Activated gamma-delta T cell treated with Interleukin-2 at 50 U/mL for 16 hours (primary cell): ENCODE measurements around the gene R3HCC1L.
"Not testable (repeated sequence)": the region's sequence is repeated elsewhere in the genome, so short reads cannot be mapped to it uniquely, and the experiment has no call there.

Source experiments
- DNase-seq: peaks from one replicate; pipeline ENCODE4 v3.0.0-alpha.2; 2020

Gene R3HCC1L

DNA sequence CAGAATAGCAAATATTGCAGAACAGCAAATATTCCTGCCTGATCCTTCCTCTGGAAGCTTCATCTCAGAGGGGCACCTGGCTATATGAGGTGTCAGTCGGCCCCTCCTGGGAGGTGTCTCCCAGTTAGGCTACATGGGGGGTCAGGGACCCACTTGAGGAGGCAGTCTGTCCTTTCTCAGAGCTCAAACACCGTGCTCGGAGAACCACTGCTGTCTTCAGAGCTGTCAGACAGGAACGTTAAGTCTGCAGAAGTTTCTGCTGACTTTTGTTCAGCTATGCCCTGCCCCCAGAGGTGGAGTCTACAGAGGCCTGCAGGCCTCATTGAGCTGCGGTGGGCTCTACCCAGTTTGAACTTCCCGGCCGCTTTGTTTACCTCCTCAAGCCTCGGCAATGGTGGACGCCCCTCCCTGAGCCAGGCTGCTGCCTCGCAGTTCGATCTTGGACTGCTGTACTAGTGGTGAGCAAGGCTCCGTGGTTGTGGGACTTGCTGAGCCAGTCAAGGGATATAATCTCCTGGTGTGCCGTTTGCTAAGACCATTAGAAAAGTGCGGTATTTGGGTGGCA lies 48.0 kb downstream of the R3HCC1L start:
- not testable (repeated sequence) for DNase-seq

DNA sequence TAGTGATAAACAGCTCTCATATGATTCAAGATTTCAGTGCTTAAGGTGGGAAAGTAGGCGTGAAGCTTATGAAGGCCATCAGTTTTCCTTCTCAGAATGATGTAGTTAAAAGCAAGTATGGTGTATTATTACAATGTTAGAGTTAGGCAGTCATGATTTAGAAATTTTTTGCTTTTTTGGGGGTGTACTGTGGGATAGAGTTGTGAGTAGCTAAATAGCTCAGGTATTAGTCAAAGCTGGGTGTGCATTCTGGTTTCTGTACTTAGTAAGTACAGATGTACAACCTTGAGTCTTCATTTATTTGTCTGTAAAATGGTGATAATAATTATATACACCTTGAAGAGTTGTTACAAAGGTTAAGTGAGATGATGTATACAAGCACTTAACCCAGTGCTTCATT lies 52.2 kb downstream of the R3HCC1L start:
- DNase-seq, result no peak

DNA sequence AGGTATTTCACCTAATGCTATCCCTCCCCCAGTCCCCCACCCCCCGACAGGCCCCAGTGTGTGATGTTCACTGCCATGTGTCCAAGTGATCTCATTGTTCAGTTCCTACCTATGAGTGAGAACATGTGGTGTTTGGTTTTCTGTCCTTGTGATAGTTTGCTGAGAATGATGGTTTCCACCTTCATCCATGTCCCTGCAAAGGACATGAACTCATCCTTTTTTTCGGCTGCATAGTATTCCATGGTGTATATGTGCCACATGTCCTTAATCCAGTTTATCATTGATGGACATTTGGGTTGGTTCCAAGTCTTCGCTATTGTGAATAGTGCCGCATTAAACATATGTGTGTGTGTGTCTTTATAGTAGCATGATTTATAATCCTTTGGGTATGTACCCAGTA lies 56.3 kb downstream of the R3HCC1L start:
- DNase-seq, result not testable (repeated sequence)

DNA sequence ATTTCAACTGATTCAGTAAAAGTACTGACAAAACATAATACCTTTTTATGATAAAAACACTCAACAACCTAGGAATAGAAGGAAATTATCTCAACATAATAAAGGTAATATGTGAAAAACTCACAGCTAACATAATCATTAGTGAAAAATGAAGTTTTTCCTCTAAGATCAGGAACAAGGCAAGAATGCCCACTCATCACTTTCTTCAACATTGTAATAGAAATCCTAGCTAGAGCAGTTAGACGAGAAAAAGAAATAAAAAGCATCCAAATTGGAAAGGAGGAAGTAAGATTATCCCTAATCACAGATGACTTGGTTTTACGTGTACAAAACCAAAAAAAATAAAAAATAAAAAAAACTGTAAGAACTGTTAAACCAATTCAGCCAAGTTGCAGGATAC lies 58.6 kb downstream of the R3HCC1L start:
- DNase-seq, result no peak

DNA sequence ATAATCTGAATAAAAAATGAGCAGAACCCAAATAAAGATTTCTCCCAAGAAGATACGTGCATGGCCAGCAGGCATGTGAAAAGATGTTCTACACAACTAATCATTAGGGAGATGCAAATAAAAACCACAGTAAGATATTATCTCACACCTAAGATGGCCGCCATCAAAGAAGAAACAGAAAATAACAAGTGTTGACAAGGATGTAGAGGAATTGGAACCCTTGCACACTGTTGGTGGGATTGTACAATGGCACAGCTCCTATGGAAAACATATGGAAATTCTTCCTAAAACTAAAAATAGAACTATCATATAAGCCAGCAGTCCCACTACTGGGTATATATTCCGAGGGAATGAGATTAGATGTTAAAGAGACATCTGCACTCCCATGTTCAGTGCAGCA lies 60.2 kb downstream of the R3HCC1L start:
- DNase-seq, result no peak

DNA sequence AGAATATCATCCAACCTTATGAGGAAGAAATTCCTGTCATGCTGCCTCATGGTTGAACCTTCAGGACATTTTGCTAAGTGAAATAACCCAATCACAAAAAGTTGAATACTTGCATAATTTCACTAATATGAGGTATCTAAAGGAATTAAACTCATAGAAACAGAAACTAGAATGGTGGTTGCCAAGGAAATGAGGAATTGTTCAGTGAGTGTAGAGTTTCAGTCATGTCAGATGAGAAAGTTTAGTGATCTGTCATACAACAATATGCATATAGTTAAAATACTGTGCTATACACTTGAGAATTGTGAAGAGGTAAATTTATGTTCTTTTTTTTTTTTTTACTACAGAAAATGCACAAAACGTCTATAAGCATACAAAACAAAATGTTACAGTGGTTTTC lies 60.7 kb downstream of the R3HCC1L start:
- DNase-seq, result no peak

DNA sequence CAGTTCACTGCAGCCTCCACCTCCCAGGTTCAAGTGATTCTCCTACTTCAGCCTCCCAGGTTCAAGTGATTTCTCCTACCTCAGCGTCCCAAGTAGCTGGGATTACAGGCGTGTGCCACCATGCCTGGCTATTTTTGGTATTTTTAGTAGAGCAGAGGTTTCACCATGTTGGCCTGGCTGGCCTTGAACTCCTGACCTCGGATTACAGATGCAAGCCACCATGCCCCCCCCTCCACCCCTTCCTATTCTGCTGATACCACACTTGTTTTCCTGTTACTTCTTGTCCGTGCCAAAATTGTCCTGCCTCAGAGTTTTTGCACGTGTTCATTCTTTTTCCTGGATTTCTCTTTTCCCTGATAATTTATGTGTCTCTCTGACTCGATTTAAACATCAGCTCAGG lies 62.5 kb downstream of the R3HCC1L start:
- DNase-seq, result no peak

DNA sequence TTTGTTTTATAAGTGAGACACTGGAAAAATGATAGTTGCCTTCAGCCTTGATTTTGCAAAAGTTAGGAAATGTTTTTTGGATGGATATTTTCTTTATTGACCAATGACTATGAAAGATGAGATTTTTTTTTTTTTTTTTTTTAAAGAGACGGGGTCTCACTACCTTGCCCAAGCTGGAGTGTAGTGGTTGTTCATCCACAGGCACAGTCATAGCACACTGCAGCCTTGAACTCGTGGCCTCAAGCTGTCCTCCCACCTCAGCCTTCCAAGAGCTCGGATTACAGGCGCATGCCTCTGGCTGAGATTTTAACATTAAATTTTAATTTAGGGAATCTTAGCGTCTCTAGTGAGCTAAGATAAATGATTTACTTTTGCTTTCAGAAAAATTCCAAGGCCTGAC lies 67.3 kb downstream of the R3HCC1L start:
- no peak for DNase-seq

DNA sequence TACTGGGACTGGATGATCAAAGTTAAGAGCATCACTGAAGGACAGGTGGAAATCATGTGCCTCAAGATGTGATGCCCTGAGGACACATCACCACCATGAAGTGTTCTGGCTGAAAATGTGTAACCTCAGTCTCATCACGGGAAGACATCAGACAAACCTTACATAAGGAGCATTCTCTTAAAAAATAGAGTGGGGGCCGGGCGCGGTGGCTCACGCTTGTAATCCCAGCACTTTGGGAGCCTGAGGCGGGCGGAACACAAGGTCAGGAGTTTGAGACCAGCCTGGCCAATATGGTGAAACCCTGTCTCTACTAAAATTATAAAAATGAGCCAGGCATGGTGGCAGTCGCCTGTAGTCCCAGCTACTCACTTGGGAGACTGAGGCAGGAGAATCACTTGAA lies 67.9 kb downstream of the R3HCC1L start:
- DNase-seq, result no peak

DNA sequence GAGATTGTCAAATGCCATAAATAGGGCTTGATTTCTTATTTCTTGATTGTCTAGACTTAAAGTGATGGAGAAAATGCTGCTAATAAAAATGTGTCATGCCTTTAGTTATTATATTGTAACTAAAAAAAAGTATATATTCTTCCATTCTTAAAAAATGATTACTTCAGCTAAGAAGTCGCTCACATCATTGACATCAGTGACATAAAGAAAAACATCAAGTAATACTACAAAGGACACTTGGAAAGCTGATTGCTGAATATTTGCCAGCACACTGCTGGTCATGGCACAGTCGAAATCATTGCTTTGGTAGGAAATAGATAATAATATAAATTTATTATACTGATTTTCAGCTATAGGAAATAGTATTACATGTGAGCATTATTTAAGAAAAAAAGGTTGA lies 70.9 kb downstream of the R3HCC1L start:
- DNase-seq, result no peak

DNA sequence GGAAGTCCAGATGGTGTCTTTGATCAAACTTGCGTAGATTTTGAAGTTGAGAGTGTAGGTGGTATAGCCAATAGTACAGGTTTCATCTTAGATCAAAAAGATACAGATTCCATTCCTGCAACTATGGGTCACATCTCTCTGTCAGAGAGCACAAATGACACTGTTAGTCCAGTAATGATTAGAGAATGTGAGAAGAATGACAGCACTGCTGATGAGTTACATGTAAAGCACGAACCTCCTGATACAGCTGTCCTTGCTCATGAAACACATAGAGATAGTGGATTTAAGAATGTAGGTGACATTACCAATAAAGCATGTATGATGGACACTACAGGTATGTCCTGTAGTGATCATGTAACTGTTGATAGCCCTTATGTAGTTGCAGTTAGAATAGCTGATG lies 74.5 kb downstream of the R3HCC1L start:
- DNase-seq, result no peak

DNA sequence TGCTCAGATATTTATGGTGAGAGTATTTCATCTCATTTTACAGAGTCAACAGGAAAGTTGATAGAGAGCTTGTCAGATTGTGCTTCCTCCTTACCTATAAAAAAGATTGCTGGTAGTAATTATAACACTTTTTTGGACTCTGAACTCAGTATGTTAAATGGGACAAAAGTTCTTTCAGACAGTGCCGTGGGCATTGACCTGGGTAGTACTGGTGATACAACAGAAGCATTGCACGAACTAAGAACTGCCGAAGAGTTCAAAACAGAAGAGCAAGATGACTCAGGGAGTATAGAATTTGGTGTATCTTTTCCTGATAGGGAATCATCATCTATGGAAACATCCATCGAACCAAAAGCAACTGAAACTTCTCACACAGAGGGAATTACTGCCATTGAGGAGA lies 75.0 kb downstream of the R3HCC1L start:
- DNase-seq, result no peak

DNA sequence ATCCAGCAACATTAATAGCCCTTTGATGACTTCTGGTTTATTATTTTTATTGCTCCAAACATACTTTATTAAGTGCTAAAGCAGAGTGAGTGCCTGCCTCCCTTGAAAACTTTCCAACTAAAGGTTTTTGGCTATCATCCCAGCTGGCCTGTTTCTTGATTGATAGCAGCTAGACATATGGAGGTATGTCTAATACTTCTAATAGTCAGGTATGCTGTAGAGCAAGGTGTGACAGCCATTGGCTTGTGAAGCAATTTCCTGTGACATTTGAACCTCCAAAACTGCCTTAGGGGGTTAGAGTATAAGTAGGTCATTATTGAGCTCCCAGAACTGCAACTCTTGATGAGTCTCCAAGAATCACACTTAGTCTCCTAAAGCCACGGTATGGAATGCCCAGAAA lies 77.7 kb downstream of the R3HCC1L start:
- no peak for DNase-seq

DNA sequence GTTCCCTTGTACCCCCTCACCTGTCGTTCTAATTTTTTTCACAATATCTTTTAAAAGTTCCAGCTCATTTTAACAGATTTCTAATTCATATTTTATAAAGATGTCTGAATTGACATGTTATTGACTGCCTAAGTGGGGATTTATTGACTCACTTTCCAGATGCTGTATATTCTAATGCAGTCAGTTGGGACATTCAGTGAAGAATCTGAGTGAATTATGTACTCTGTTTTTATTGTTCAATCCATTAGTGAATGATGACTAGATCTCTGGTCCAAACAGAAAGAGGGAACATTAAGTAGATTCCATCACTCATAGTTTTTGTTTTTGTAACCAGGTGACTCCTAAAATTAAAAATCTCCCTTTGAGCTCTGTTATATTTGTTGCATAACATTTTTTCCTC lies 79.3 kb downstream of the R3HCC1L start:
- DNase-seq, result no peak

DNA sequence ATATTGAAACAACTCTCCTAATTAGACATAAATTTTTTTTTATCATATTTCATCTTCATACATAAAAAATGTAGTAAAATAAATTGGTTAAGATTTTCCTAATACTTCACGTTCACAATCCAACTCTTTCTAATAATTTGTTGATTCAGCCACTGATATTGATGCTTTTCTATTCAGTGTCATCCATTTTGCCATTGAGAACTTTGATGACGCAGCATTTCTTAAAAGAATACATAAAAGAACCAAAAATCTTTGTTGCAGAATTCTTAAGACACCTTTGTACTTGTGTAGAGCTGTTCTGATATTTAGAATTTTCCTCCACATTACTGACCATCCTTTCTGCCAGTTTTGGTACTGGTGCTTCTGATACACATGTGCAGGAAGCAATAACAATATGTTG lies 80.9 kb downstream of the R3HCC1L start:
- no peak for DNase-seq

DNA sequence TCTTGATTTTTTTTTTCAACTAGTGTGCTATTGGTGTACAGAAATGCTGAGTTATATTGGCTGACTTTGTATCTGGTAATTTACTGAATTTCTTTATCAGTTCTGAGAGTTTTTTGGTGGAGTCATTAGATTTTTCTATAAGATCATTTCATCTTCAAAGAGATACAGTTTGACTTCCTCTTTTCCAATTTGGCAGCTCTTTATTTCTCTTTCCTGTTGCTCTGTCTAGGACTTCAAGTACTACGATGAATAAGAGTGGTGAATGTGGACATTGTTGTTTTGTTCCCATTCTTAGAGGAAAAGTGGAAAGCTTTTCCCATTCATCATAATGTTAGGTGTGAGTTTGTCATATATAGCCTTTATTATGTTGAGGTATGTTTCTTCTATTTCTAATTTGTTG lies 83.3 kb downstream of the R3HCC1L start:
- DNase-seq, result no peak

DNA sequence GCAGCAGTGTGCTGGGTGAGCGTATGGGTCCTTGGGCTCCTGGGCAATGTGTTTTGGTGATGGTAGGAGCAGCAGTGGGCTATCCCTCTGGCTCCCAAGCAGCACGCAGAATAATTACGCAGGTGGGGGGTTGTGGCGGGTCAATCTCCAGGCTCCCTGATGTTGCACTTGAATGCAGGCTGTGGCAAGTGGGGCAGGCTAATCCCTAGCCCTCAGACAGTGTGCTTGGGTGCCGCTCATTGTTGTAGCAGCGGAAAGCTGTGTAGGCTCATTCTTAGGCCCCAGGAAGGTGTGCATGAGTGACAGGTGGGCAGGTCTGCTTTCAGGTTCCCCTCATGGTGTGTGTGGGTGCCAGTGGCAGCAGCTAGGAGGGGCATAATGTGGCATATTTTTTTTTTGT lies 89.4 kb downstream of the R3HCC1L start:
- DNase-seq, result no peak

DNA sequence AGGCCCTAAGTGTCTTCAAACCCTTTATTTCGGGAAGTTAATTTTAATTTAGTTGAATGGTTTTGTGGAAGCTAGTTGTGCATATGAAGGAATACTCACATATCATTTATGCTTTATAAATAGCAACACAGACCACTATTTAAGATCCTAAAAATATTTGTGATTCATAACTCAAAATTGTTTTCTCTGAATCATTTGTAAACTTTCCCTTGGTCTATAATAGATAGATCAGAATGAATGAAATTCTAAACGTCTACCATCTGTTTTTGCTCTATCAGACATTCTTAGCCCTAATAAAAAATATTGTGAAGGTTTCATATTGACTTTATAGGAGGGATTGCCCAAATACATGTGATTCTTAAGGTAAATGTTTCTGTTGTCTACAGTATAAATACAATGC lies 90.1 kb downstream of the R3HCC1L start:
- no peak for DNase-seq

DNA sequence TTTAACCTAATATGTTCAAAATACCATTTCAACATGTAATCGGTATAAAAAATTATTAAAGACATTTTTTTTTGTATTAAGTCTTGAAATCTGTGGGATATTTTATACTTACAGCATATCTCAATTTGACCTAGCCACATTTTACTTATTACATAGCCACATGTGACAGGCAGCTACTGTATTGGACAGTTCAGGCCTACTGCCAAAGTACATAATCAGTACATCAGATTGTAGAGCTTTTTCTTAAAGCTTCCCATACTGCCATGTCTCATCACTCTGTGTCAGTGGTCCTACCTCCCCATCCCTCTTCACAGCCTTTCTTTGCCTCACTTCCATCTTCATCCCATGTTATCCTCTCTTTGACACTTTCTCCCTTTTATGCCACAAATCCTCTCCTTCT lies 90.5 kb downstream of the R3HCC1L start:
- no peak for DNase-seq

DNA sequence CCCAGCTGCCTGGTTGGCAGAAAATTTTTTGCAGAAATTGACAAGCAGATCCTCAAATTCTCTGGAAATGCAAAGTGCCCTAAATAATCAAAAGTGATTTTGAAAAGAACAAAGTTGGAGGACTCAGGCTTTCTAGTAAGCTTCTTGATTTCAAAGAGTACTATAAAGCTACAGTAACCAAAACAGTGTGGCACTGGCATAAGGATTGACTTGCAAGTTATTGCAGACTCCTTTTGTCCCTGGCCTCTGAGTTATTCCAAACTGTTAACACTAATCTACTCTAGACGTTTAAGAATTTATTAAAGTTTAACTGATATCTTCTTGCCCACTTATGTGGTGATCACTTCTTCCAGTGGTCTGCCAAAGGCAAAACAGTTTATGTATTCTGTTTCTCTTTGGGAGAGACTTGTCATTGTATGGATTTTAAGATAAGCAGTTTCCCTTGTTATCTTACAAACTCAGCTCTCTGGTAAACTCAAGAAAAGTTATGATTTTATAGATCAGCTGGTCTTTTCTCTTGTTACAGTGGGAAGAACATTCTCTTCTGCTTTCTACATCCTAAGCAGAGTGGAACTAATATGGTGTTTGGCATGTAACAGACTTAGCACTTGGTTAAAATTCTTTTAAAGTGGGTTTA lies 92.2 kb downstream of the R3HCC1L start:
- no peak for DNase-seq

DNA sequence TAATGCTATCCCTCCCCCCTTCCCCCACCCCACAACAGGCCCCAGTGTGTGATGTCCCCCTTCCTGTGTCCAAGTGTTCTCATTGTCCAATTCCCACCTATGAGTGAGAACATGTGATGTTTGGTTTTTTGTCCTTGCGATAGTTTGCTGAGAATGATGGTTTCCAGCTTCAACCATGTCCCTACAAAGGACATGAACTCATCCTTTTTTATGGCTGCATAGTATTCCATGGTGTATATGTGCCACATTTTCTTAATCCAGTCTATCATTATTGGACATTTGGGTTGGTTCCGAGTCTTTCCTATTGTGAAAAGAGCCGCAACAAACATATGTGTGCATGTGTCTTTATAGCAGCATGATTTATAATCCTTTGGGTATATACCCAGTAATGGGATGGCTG lies 93.3 kb downstream of the R3HCC1L start:
- DNase-seq, result not testable (repeated sequence)

DNA sequence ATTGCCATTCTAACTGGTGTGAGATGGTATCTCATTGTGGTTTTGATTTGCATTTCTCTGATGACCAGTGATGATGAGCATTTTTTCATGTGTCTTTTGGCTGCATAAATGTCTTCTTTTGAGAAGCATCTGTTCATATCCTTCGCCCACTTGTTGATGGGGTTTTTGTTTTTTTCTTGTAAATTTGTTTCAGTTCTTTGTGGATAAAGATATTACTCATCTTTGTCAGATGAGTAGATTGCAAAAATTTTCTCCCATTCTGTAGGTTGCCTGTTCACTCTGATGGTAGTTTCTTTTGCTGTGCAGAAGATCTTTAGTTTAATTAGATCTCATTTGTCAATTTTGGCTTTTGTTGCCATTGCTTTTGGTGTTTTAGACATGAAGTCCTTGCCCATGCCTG lies 93.8 kb downstream of the R3HCC1L start:
- not testable (repeated sequence) for DNase-seq

DNA sequence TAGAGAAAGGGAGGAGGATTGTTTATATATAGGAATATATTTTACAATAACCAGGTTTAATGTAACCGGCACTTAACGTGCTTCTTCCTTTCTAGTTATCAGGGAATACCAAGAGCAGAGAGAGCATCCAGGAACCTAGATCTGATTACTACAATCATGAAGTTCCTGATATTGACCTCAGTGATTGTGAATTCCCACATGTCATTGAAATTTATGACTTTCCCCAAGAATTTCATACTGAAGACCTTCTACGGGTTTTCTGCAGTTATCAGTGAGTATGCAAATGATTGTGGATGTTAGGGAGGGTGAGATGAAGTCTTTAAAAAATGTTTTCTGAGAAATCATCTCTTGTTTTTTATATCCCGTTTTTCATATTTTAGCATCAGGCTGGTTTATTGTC lies 97.0 kb downstream of the R3HCC1L start:
- DNase-seq, result no peak

DNA sequence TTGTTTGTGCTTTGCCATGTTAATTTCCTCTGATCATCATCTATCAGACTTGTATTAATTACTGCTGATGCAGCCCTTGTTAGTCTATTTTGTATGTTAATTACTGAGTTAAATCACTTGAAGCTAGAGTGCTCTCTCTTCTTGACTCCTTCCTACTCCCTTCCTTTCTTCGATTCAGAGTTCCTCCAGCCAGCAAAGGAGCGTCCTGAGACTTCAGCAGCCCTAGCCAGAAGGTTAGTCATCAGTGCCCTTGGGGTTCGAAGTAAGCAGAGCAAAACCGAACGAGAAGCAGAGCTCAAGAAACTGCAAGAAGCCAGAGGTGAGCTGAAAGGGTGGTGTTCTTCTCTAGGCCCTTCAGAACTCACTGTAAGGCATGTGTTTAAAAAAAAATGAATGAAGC lies 101.4 kb downstream of the R3HCC1L start:
- DNase-seq, result no peak

DNA sequence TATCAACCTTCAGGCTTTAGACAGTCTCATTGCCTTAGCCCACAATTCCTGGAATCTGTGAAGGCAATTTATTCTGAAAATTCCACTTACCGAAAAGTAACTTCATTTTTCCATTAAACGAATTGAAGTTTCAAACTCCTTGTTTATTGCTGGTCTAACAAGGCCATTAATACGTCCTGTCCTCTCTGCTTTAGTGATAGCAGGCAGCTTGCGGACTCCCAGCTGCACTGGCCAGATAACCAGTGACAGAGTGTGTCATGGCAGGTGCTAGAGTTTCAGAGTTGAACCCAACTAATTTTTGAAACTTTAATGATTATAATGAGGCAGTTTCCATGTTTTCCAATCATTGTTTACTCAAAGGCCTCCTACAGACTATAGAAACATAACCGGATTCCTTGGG lies 102.4 kb downstream of the R3HCC1L start:
- no peak for DNase-seq

DNA sequence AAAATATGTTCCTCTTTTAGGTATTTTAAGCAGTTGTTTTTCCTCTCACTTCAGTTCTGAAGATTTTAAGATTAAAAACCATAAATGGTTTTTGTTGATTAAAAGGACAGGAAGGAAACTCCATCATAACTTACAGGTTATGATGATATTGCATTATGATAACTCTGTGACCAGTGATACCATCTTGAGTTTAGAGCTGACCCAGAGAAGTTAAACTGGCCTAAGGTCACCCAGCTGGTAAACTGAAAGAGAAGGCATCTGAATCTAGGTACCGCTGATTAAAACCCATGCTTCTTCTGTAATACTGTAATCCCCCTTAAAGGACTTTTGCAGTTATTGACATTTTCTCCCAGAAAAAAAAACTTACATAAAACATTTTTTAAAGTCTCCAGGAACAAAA lies 103.9 kb downstream of the R3HCC1L start:
- DNase-seq, result no peak
